ENCODE measurements around the gene SKAP1. TPM values are rescaled to one million over a fixed set of nuclear protein-coding genes. Genes with fewer than 3 reads are reported as not detected.

Gene SKAP1
- total and polyA plus RNA-seq, 2 of the 13 experiments (the other 11 are each of a cell fraction or from before 2014, with no cell fraction given), result 0.21 TPM; not detected in 1

DNA sequence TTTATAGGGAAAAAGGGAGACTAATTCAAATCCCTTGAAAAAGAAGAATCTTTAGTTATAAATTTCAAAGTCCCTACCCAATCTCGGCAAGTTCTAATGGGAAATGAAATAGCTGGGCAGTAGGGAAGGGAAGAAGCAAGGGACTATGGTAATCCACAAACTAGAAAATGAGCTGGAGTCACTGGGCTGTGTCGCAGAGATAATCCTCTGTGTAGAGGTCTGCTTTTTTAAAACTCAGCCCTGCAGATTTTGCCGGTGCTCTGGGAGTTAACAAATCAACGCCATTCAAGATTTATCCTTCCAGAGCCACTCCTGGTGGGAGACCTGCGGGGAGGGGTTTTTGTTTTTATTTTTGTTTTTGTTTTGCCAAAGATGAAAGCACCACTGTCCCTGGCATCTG lies 301.6 kb downstream of the SKAP1 start:
- Histone ChIP-seq H3K4me1 (ENCODE audit: insufficient read depth, low read length) (no peaks in the 10 kb centered on the region), H3K79me2 (ENCODE audit: insufficient read depth, low read length) (no peaks in the 10 kb centered on the region), H3K27me3 (ENCODE audit: control insufficient read depth in 1 of 2, insufficient read depth in 2 of 2, low read length in 2 of 2) (peaks cover 0 to 6% of the 10 kb centered on the region in 2 experiments; a peak in 1 of 5 replicates), H4K20me1 (ENCODE audit: insufficient read depth, low read length) (no peaks in the 10 kb centered on the region), H3K9me3 (ENCODE audit: low read length) (no peaks in the 10 kb centered on the region), H2AFZ (ENCODE audit: low read length) (no peak overlapping the region), H3K4me3 (replicated peaks in 1 of 3; ENCODE audit: insufficient read depth in 1 of 3, low read depth in 2 of 3, low read length in 3 of 3) (no peak overlapping the region), H3K9ac (ENCODE audit: insufficient read depth, low read depth, low read length) (no peak overlapping the region), H3K4me2 (ENCODE audit: low read depth, low read length) (no peak overlapping the region), H3K36me3 (replicated peaks in 1 of 2; ENCODE audit: control insufficient read depth in 1 of 2, insufficient read depth in 2 of 2, low read length in 2 of 2) (no peaks in the 10 kb centered on the region), H3K27ac (ENCODE audit: extremely low read length, insufficient read depth, low read length) (no peak overlapping the region)
- no TSS peak for BruUV-seq (replicated peaks)
- TF ChIP-seq ISX (CRISPR knock-in tag; conservative IDR thresholded peaks at IDR 0.05) (no peak), RBM22 (optimal IDR thresholded peaks at IDR 0.05; ENCODE audit: low read length) (no peak), ZNF674 (CRISPR knock-in tag; IDR thresholded peaks at IDR 0.05; ENCODE audit: low read depth) (no peak), TARDBP (CRISPR knock-in tag; IDR thresholded peaks at IDR 0.05) (no peak), RXRB (CRISPR knock-in tag; IDR thresholded peaks at IDR 0.05; ENCODE audit: borderline replicate concordance) (no peak), ARNT (IDR thresholded peaks at IDR 0.05) (no peak), THAP8 (CRISPR knock-in tag; IDR thresholded peaks at IDR 0.05; ENCODE audit: borderline replicate concordance) (no peak), MYC (CRISPR knock-in tag; IDR thresholded peaks at IDR 0.05; ENCODE audit: borderline replicate concordance) (no peak), ZNF740 (CRISPR knock-in tag; IDR thresholded peaks at IDR 0.05) (no peak), LCORL (IDR thresholded peaks at IDR 0.05) (no peak), LCORL (CRISPR knock-in tag; IDR thresholded peaks at IDR 0.05) (no peak), ZNF547 (CRISPR knock-in tag; IDR thresholded peaks at IDR 0.05) (no peak)
- POLR2A ChIA-PET, result no interaction called here
- WGBS (ENCODE audit: low lambda C conversion rate), result 24% methylated on average over 5 of the region's 5 CpGs
- intact Hi-C loops (cut with micrococcal nuclease; ENCODE audit: unreplicated experiment) (no loop called here), in situ Hi-C loops (cut with HindIII; ENCODE audit: extremely low pct_ligation_motif_present, low pct_unique_long_range_greater_than_20kb) (loop anchor here (5.0 kb wide), 1 partner anchor 101 kb away; no protein-coding TSS in a partner anchor)
- ATAC-seq, result no peak
- CTCF ChIA-PET (ENCODE audit: low intra/inter-chr PET ratio, low total read pairs), result no interaction called here
- no peak for DNase-seq (ENCODE audit: low spot score)
- FAIRE-seq, result no peak

All from HepG2 (cell line).